WTC11 (cell line): ENCODE data around the gene HAGHL. TPM values are rescaled to one million over a fixed set of nuclear protein-coding genes. Genes with fewer than 3 reads are reported as not detected.

Experiments used
- ATAC-seq: fragments of 200-7000 bp; cut with Tn5 transposase; 2 replicates; pipeline ENCODE4 v1.10.0; 2021; ENCODE audit warnings: mild to moderate bottlenecking, moderate library complexity
- CTCF ChIA-PET: fragments of 300-600 bp; sonication (Branson Sonifier 250); formaldehyde crosslinking; loops from one replicate; lab custom pipeline; 2021; ENCODE audit warnings: antibody characterized with exemption; lab: Charles Lee
- POLR2A ChIA-PET: fragments of 350-600 bp; sonication (Branson Sonifier 250); formaldehyde crosslinking; loops from one replicate; lab custom pipeline; 2021; ENCODE audit warnings: antibody characterized with exemption; lab: Charles Lee
- DNase-seq: peaks from one replicate; pipeline ENCODE4 v3.0.0; 2021; ENCODE audit warnings: low spot score
- H3K27ac Mint-ChIP-seq: 2 replicates; pipeline ENCODE4 v1.8.0; 2021; ENCODE audit warnings: mixed read lengths
- H3K27me3 Mint-ChIP-seq: 2 replicates; pipeline ENCODE4 v1.8.0; 2021; ENCODE audit warnings: low read depth, mild to moderate bottlenecking, moderate library complexity, mixed read lengths
- H3K36me3 Mint-ChIP-seq: 2 replicates; pipeline ENCODE4 v1.8.0; 2021; ENCODE audit warnings: mixed read lengths
- H3K4me1 Mint-ChIP-seq: 2 replicates; pipeline ENCODE4 v1.8.0; 2022; ENCODE audit warnings: mixed read lengths
- H3K4me3 Mint-ChIP-seq: 2 replicates; pipeline ENCODE4 v1.8.0; 2021; ENCODE audit warnings: mild to moderate bottlenecking, moderate library complexity, mixed read lengths
- H3K9me3 Mint-ChIP-seq: 2 replicates; pipeline ENCODE4 v1.8.0; 2021; ENCODE audit warnings: mixed read lengths
- FOXJ3 ChIP-seq: sonication (generic); formaldehyde crosslinking; IDR thresholded peaks from 2 replicates; pipeline ENCODE4 v1.9.0; 2021; ENCODE audit warnings: missing genetic modification reagents, mild to moderate bottlenecking, borderline replicate concordance
- HMGA2 ChIP-seq: fragments of 250-450 bp; sonication (Bioruptor Pico); IDR thresholded peaks from 2 replicates; pipeline ENCODE4 v1.4.0; 2021; ENCODE audit warnings: mild to moderate bottlenecking, moderate library complexity
- KAT7 ChIP-seq: sonication (generic); formaldehyde crosslinking; IDR thresholded peaks from 2 replicates; pipeline ENCODE4 v1.8.1; 2023; ENCODE audit warnings: missing genetic modification reagents, mild to moderate bottlenecking, borderline replicate concordance
- MYBL2 ChIP-seq: sonication (generic); formaldehyde crosslinking; IDR thresholded peaks from 2 replicates; pipeline ENCODE4 v1.8.1; 2023; ENCODE audit warnings: mild to moderate bottlenecking, moderate library complexity, missing genetic modification reagents
- RORB ChIP-seq: fragments of 250-450 bp; sonication (Bioruptor Pico); IDR thresholded peaks from 2 replicates; pipeline ENCODE4 v1.9.0; 2021; ENCODE audit warnings: mild to moderate bottlenecking
- SMAD3 ChIP-seq: sonication (generic); formaldehyde crosslinking; IDR thresholded peaks from 2 replicates; pipeline ENCODE4 v1.8.0; 2022; ENCODE audit warnings: missing genetic modification reagents, mild to moderate bottlenecking, borderline replicate concordance
- SMAD4 ChIP-seq: sonication (generic); formaldehyde crosslinking; IDR thresholded peaks from 2 replicates; pipeline ENCODE4 v1.8.0; 2022; ENCODE audit warnings: mild to moderate bottlenecking, missing genetic modification reagents
- SP1 ChIP-seq: sonication (generic); formaldehyde crosslinking; conservative IDR thresholded peaks from 2 replicates; pipeline ENCODE4 v1.8.1; 2022; ENCODE audit warnings: missing genetic modification reagents
- TEAD4 ChIP-seq: sonication (generic); formaldehyde crosslinking; IDR thresholded peaks from 2 replicates; pipeline ENCODE4 v1.8.0; 2022; ENCODE audit warnings: mild to moderate bottlenecking, missing genetic modification reagents
- TP53 ChIP-seq: sonication (generic); formaldehyde crosslinking; IDR thresholded peaks from 2 replicates; pipeline ENCODE4 v1.8.1; 2023; ENCODE audit warnings: mild to moderate bottlenecking, missing genetic modification reagents
- ZNF219 ChIP-seq: sonication (generic); formaldehyde crosslinking; IDR thresholded peaks from 2 replicates; pipeline ENCODE4 v1.8.0; 2023; ENCODE audit warnings: missing genetic modification reagents, mild to moderate bottlenecking, borderline replicate concordance
- ZNF423 ChIP-seq: fragments of 250-450 bp; sonication (Bioruptor Pico); IDR thresholded peaks from 2 replicates; pipeline ENCODE4 v2.1.2; 2022; ENCODE audit warnings: mild to moderate bottlenecking, moderate library complexity
- total RNA-seq: library from RNA; stranded (reverse); gene quantifications from 3 replicates; pipeline ENCODE4 v1.2.3, GENCODE V29; 2021
- TF ChIP-seq, protein P1 (sequence below): fragments of 250-450 bp; sonication (Bioruptor Pico); IDR thresholded peaks from 2 replicates; pipeline ENCODE4 v1.9.0; 2021; ENCODE audit warnings: mild to moderate bottlenecking
- TF ChIP-seq, protein P2 (sequence below): fragments of 250-450 bp; sonication (Bioruptor Pico); IDR thresholded peaks from 2 replicates; pipeline ENCODE4 v1.9.0; 2021; ENCODE audit warnings: mild to moderate bottlenecking, borderline replicate concordance
- TF ChIP-seq, protein P3 (sequence below): sonication (generic); formaldehyde crosslinking; IDR thresholded peaks from 2 replicates; pipeline ENCODE4 v1.8.0; 2022; ENCODE audit warnings: mild to moderate bottlenecking, missing genetic modification reagents
- TF ChIP-seq, protein P4 (sequence below): sonication (generic); formaldehyde crosslinking; IDR thresholded peaks from 2 replicates; pipeline ENCODE4 v1.8.1; 2022; ENCODE audit warnings: mild to moderate bottlenecking, moderate library complexity, missing genetic modification reagents
- TF ChIP-seq, protein P5 (sequence below): sonication (generic); formaldehyde crosslinking; IDR thresholded peaks from 2 replicates; pipeline ENCODE4 v1.8.1; 2023; ENCODE audit warnings: mild to moderate bottlenecking, missing genetic modification reagents, moderate library complexity
- TF ChIP-seq, protein P6 (sequence below): sonication (generic); formaldehyde crosslinking; IDR thresholded peaks from 2 replicates; pipeline ENCODE4 v1.8.0; 2022; ENCODE audit warnings: mild to moderate bottlenecking, missing genetic modification reagents
- TF ChIP-seq, protein P7 (sequence below): sonication (generic); formaldehyde crosslinking; IDR thresholded peaks from 2 replicates; pipeline ENCODE4 v1.8.1; 2022; ENCODE audit warnings: low read depth, mild to moderate bottlenecking, moderate library complexity, missing genetic modification reagents, borderline replicate concordance
- TF ChIP-seq, protein P8 (sequence below): fragments of 200-600 bp; IDR thresholded peaks from 2 replicates; pipeline ENCODE4 v1.8.0; 2022; ENCODE audit warnings: antibody characterized with exemption
- TF ChIP-seq, protein P9 (sequence below): fragments of 250-450 bp; sonication (Bioruptor Pico); IDR thresholded peaks from 2 replicates; pipeline ENCODE4 v1.9.0; 2021; ENCODE audit warnings: moderate library complexity, mild to moderate bottlenecking, inconsistent platforms, borderline replicate concordance

The HAGHL gene
- total RNA-seq, 1 experiment from 2014 or later, result 41.7 TPM

DNA sequence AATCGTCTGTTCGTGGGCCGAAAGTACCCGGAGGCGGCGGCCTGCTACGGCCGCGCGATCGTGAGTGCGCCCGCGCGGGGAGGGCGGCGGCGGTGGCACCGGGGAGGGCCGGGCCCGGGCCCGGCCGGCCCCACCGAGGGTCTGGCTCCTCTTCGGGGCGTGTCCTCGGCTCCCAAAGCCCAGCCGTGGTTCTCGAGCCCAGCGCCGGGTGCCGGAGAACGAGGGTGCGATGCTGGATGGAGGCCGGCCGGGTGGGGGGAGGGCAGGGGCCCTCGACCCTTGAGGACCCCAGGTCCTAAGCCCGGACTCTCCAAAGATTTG lies 46.3 kb upstream of the HAGHL start (continued):
- TF ChIP-seq TP53 (CRISPR knock-in tag), result no peak
- TF ChIP-seq KAT7 (CRISPR knock-in tag), result no peak

DNA sequence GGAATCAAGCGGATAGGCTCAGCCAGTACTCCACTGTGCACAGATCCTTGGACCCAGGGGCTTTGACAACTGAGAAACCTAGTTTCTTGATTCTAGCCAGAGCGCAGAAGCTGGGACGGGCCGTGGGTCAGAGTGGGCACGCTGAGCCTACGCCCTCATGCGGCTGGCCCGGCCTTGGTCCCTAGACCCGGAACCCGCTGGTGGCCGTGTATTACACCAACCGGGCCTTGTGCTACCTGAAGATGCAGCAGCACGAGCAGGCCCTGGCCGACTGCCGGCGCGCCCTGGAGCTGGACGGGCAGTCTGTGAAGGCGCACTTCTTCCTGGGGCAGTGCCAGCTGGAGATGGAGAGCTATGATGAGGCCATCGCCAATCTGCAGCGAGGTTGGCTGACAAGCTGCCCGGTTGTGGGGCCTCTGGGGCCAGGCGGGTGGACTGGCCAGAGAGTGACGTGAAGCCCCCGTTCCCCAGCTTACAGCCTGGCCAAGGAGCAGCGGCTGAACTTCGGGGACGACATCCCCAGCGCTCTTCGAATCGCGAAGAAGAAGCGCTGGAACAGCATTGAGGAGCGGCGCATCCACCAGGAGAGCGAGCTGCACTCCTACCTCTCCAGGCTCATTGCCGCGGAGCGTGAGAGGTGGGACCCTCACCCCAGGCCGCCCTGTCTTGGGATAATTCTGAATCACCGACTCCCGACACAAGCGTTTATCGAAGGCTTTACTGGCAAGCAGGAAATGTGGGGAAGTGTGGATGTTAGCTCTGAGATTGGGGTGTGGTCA lies 45.8 kb upstream of the HAGHL start:
- ATAC-seq, result 0 out of 2 replicates have a peak, but pooled peaks have one; percentile 0
- ChIA-PET POLR2A (interaction anchor here (0.9 to 1.1 kb wide), 2 partner anchors 9 to 39 kb away, joined by 3 read pairs; partner anchors contain the start of gene WDR24), CTCF (interaction anchor here (0.7 to 3.1 kb wide), 8 partner anchors 13 to 102 kb away, joined by 3 to 21 read pairs (median 4); partner anchors contain the start of gene RHOT2)
- Mint-ChIP-seq H3K4me3 (peak overlapping the region; percentile 76), H3K36me3 (peaks cover 24% of the 10 kb centered on the region), H3K27me3 (no peaks in the 10 kb centered on the region), H3K4me1 (peaks cover 24% of the 10 kb centered on the region), H3K9me3 (no peaks in the 10 kb centered on the region), H3K27ac (peak overlapping the region; percentile 57; the same call in 1 of the 2 replicates)
- DNase-seq, result no peak
- no peak for TF ChIP-seq ZNF423
- TF ChIP-seq, protein P1, sequence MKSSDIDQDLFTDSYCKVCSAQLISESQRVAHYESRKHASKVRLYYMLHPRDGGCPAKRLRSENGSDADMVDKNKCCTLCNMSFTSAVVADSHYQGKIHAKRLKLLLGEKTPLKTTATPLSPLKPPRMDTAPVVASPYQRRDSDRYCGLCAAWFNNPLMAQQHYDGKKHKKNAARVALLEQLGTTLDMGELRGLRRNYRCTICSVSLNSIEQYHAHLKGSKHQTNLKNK (CRISPR knock-in tag), result no peak
- TF ChIP-seq, protein P2, sequence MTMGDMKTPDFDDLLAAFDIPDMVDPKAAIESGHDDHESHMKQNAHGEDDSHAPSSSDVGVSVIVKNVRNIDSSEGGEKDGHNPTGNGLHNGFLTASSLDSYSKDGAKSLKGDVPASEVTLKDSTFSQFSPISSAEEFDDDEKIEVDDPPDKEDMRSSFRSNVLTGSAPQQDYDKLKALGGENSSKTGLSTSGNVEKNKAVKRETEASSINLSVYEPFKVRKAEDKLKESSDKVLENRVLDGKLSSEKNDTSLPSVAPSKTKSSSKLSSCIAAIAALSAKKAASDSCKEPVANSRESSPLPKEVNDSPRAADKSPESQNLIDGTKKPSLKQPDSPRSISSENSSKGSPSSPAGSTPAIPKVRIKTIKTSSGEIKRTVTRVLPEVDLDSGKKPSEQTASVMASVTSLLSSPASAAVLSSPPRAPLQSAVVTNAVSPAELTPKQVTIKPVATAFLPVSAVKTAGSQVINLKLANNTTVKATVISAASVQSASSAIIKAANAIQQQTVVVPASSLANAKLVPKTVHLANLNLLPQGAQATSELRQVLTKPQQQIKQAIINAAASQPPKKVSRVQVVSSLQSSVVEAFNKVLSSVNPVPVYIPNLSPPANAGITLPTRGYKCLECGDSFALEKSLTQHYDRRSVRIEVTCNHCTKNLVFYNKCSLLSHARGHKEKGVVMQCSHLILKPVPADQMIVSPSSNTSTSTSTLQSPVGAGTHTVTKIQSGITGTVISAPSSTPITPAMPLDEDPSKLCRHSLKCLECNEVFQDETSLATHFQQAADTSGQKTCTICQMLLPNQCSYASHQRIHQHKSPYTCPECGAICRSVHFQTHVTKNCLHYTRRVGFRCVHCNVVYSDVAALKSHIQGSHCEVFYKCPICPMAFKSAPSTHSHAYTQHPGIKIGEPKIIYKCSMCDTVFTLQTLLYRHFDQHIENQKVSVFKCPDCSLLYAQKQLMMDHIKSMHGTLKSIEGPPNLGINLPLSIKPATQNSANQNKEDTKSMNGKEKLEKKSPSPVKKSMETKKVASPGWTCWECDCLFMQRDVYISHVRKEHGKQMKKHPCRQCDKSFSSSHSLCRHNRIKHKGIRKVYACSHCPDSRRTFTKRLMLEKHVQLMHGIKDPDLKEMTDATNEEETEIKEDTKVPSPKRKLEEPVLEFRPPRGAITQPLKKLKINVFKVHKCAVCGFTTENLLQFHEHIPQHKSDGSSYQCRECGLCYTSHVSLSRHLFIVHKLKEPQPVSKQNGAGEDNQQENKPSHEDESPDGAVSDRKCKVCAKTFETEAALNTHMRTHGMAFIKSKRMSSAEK (CRISPR knock-in tag), result no peak
- TF ChIP-seq HMGA2, result no peak
- TF ChIP-seq RORB (CRISPR knock-in tag), result no peak
- no peak for TF ChIP-seq ZNF219 (CRISPR knock-in tag)
- no peak for TF ChIP-seq MYBL2 (CRISPR knock-in tag)
- TF ChIP-seq, protein P3, sequence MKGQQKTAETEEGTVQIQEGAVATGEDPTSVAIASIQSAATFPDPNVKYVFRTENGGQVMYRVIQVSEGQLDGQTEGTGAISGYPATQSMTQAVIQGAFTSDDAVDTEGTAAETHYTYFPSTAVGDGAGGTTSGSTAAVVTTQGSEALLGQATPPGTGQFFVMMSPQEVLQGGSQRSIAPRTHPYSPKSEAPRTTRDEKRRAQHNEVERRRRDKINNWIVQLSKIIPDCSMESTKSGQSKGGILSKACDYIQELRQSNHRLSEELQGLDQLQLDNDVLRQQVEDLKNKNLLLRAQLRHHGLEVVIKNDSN (CRISPR knock-in tag), result no peak
- no peak for TF ChIP-seq FOXJ3 (CRISPR knock-in tag)
- TF ChIP-seq, protein P4, sequence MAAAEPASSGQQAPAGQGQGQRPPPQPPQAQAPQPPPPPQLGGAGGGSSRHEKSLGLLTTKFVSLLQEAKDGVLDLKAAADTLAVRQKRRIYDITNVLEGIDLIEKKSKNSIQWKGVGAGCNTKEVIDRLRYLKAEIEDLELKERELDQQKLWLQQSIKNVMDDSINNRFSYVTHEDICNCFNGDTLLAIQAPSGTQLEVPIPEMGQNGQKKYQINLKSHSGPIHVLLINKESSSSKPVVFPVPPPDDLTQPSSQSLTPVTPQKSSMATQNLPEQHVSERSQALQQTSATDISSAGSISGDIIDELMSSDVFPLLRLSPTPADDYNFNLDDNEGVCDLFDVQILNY (CRISPR knock-in tag), result no peak; the same call in 1 of the 2 replicates
- TF ChIP-seq, protein P5, sequence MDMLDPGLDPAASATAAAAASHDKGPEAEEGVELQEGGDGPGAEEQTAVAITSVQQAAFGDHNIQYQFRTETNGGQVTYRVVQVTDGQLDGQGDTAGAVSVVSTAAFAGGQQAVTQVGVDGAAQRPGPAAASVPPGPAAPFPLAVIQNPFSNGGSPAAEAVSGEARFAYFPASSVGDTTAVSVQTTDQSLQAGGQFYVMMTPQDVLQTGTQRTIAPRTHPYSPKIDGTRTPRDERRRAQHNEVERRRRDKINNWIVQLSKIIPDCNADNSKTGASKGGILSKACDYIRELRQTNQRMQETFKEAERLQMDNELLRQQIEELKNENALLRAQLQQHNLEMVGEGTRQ (CRISPR knock-in tag), result no peak
- no peak for TF ChIP-seq TEAD4 (CRISPR knock-in tag)
- TF ChIP-seq, protein P6, sequence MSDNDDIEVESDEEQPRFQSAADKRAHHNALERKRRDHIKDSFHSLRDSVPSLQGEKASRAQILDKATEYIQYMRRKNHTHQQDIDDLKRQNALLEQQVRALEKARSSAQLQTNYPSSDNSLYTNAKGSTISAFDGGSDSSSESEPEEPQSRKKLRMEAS (CRISPR knock-in tag), result no peak
- TF ChIP-seq SP1 (CRISPR knock-in tag), result 0 out of 2 replicates have a peak, but pooled peaks have one; percentile 13
- TF ChIP-seq, protein P7, sequence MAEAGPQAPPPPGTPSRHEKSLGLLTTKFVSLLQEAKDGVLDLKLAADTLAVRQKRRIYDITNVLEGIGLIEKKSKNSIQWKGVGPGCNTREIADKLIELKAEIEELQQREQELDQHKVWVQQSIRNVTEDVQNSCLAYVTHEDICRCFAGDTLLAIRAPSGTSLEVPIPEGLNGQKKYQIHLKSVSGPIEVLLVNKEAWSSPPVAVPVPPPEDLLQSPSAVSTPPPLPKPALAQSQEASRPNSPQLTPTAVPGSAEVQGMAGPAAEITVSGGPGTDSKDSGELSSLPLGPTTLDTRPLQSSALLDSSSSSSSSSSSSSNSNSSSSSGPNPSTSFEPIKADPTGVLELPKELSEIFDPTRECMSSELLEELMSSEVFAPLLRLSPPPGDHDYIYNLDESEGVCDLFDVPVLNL (CRISPR knock-in tag), result no peak
- TF ChIP-seq, protein P8, sequence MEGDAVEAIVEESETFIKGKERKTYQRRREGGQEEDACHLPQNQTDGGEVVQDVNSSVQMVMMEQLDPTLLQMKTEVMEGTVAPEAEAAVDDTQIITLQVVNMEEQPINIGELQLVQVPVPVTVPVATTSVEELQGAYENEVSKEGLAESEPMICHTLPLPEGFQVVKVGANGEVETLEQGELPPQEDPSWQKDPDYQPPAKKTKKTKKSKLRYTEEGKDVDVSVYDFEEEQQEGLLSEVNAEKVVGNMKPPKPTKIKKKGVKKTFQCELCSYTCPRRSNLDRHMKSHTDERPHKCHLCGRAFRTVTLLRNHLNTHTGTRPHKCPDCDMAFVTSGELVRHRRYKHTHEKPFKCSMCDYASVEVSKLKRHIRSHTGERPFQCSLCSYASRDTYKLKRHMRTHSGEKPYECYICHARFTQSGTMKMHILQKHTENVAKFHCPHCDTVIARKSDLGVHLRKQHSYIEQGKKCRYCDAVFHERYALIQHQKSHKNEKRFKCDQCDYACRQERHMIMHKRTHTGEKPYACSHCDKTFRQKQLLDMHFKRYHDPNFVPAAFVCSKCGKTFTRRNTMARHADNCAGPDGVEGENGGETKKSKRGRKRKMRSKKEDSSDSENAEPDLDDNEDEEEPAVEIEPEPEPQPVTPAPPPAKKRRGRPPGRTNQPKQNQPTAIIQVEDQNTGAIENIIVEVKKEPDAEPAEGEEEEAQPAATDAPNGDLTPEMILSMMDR, result no peak
- TF ChIP-seq SMAD3, result no peak
- TF ChIP-seq TP53 (CRISPR knock-in tag), result no peak; the same call in 1 of the 2 replicates
- TF ChIP-seq KAT7 (CRISPR knock-in tag), result peak; percentile 16; the same call in 1 of the 2 replicates
- no peak for TF ChIP-seq SMAD4 (CRISPR knock-in tag)
- TF ChIP-seq, protein P9, sequence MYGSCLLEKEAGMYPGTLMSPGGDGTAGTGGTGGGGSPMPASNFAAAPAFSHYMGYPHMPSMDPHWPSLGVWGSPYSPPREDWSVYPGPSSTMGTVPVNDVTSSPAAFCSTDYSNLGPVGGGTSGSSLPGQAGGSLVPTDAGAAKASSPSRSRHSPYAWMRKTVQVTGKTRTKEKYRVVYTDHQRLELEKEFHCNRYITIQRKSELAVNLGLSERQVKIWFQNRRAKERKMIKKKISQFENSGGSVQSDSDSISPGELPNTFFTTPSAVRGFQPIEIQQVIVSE (CRISPR knock-in tag), result no peak
